EL (cell line): Measurements from ENCODE around the gene IGF2BP3.
"Not testable (repeated sequence)": the region's sequence is repeated elsewhere in the genome, so short reads cannot be mapped to it uniquely, and the experiment has no call there.

Source experiments
- DNase-seq: peaks from one replicate; pipeline ENCODE4 v3.0.0-alpha.2; 2016

IGF2BP3 gene

DNA sequence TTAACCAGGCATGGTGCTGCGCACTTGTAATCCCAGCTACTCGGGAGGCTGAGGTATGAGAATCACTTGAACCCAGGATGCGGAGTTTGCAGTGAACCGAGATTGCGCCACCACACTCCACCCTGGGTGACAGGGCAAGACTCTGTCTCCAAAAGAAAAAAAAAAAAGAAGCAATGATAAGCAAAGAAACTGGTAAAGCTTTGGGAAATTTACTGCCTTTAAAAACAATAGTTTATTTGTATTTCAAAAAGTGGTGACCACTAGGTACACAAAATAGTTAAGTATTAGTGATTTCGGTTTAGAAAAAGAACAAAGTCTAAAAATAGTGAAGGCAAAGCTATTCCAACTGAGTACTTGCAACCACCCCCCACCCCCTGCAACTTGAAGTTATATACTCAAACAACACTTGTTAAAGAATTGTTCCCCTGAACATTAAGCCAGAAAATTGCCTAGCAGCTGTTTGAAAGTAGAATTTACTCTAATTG lies 133.4 kb downstream of the IGF2BP3 start:
- DNase-seq = no peak

GRCh38 chr7:23336086-23336485 lies 134.2 kb downstream of the IGF2BP3 start:
- DNase-seq = no peak

DNA sequence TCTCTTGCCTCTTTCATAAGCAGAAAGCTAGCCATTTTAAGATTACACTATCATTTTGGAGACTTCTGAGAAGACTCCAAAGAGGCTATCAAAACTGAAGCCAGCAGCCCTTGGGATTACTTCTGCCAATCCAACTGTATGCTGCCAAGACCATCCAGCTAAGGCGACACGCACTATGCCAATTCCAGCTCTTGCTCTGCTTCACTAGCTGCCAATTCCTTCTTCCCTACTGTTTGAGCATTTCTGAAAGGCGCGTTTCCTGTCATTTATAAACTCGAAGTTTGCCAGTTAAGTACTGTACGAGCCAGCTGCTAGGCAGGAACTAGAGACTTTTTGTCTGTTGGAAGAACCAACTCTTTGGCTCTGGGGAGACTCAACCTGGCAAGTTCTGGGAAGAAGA lies 134.7 kb downstream of the IGF2BP3 start:
- DNase-seq = no peak

DNA sequence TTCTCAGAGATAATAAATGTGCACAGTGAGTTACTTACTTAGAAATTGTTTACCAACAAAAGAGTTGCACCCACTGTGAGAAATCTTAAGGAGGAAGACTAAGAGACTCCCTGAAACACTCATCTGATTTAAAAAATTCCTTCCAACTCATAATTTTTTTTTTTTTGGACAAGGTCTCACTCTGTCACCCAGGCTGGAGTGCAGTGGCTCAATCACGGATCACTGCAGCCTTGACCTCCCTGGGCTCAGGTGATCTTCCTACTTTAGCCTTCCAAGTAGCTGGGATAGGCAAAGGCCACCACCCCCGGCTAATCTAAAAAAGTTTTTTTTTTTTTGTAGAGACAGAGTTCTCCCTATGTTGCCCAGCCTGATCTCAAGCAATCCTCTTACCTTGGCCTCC lies 135.2 kb downstream of the IGF2BP3 start:
- DNase-seq = no peak

DNA sequence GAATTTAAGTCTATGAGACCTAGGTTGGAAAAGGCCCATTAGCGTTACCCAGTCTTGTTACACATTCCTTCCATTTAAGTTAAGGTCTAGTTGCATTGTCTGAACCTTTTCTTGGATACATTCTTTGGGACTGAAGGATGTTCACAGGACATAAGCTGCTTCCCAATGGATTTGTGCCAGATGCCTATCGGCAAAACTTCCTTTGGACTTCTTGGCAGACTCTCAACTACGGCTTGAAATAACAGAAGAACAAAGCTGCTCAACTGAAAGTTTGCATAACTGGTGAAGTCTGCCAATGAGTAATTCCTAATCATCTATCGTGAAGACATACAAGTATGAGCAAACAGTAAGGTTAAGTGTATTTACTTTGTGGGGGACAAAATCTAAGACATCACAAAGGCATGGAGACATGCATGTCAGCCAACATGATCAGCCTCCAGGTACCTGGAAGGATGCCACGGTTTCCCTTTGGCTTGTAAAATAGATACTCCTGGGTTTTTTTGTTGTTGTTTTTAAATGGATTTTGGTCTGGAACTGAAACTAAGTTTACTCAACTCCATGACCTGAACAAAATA lies 135.7 kb downstream of the IGF2BP3 start:
- DNase-seq = peak; percentile 99

DNA sequence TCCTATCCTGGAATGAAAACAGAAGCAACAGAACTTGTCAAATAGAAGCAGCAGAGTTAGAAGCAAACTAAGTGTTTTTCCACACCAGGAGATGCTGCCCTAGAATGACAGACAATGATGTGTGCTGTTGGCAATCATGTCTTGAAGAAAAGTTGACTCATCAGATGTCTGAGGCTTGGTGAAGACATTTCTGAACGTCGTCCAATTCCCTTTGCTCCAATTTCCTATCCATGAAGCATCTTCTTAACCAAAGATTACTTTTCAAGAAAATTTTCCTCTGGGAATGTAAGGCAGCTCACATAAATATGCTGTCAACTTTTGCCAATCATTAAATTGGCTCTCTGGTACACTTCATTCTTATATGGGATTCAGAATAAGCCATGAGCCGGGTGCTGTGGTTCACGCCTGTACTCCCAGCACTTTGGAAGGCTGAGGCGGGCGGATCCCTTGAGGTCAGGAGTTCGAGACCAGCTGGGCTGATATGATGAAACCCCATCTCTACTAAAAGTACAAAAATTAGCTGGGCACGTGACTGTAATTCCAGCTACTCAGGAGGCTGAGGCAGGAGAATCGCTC lies 136.5 kb downstream of the IGF2BP3 start:
- peak; percentile 93 for DNase-seq

- DNase-seq = peak; percentile 31
Observed at GRCh38 chr7:23332910-23333612, 137.2 kb downstream of the IGF2BP3 start.

- no peak for DNase-seq
Observed at GRCh38 chr7:23332193-23332592, 138.1 kb downstream of the IGF2BP3 start.

GRCh38 chr7:23331132-23331531 lies 139.2 kb downstream of the IGF2BP3 start:
- no peak for DNase-seq

DNA sequence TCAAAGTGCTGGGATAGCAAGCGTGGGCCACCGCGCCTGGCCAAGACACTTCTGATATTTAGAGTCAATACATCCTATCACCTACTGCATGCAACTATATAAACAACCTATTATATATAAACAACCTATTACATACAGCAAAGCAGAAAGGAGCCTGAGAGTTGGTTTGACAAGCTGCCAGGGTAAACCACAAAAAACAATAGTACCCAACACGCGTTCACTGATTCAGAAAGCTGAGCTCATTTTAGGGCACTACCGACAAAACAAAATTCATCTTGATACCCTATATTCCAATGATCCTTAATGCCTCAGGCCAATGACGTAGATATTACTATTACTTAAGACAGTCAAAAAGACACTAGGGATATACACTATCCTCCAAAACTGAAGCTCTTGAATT lies 154.9 kb downstream of the IGF2BP3 start:
- no peak for DNase-seq

DNA sequence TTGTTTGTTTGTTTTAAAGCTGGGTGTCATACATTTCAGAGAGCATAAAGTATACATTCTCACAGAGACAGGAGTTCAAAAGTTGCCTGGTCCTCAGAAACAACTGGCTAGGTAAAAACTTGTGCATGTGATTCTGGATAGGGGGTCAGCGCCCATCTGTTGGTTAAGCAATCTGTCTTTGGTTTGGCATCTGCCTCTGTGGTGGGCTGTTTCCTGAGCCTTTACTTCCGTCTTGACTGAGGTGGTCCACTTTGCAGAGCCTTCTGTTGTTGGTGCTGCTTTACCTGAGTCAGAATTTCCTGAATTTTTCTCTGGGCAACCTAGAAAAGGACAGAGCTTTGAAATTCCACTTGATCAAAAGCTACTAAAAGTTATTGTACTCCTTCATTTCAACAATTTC lies 158.2 kb downstream of the IGF2BP3 start:
- DNase-seq = not testable (repeated sequence)

GRCh38 chr7:23308754-23309153 lies 161.5 kb downstream of the IGF2BP3 start:
- DNase-seq = no peak

GRCh38 chr7:23306936-23307521 lies 163.3 kb downstream of the IGF2BP3 start:
- DNase-seq = no peak

DNA sequence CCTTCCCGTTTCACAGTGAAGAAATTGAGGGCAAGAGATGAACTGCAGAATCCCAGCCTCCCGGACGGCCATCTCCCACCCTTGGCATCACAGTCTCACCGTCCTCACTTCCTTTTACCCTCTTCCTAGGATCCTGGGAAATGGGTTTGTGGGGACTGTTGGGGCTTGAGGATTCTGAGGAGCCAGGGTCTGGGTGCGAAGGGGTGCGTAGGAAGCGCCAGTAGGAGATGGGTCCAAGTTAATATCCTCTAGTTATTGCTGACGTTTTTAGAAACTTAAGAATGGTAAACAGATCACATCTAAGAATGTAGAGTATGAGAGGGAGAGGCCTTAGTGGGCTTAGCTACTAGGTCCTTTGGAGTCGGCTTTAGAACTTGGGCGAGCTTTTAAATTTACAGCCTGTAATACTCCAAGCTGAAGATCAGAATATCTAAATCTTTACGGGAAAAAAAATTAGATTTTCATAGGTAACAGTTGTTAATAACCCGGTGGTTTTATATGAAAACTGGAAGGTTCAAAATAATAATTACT lies 170.5 kb downstream of the IGF2BP3 start:
- peak; percentile 23 for DNase-seq

DNA sequence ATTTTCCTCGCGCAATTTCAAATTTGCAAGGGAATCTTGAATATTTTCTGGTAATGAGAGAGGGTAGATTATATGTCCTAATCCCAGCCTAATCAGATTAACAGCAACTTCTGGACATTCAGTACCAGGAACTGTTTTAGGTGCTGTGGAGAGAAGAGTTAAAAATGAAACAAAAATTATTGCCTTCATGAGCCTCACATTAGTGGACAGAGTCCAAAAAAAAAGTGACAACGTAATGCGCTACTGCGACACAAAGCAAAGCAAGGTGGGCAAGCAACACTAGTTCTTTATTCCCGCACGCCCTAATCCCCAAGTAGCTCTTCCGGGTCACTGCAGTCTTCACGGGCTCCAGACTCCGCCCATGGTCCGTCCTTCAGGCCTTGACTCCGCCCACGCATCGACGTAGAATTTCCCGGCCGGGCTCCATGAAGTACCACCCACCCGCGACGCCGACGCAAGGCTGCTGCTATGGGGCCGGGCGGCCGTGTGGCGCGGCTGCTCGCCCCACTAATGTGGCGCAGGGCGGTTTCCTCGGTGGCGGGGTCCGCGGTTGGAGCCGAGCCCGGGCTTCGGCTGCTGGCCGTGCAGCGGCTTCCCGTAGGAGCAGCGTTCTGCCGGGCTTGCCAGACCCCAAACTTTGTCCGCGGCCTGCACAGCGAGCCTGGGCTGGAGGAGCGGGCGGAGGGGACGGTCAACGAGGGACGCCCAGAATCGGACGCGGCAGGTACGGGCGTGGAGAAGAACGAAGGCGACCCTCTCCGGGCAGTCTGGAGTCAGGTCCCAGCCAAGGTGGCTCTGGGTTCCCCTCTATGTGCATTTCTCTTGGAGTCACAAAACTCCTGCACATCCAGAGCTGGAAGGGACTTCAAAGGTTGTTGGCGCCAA lies 171.2 kb downstream of the IGF2BP3 start, which contains the start of gene MALSU1:
TSS of gene MALSU1 (plus strand) at position 455 of the 885 bp plus-strand sequence. CDS start at position 469, 14 bp downstream.
- DNase-seq = peak; percentile 98

GRCh38 chr7:23298141-23298881 lies 172.0 kb downstream of the IGF2BP3 start:
- peak; percentile 83 for DNase-seq

DNA sequence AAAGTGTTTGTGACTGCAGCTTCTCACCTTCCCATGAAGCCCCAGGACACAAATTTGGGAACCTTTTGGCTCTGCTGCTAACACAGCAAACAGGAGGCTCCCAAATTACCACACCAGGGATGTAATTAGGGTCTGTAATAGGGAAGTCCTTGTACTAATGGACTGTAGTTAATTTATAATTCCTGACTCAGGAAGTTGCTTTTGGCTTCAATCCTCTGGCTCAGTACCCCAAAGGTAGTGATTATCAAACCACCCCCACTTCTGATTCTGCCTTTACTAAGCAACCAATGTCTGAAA lies 174.9 kb downstream of the IGF2BP3 start:
- no peak for DNase-seq

DNA sequence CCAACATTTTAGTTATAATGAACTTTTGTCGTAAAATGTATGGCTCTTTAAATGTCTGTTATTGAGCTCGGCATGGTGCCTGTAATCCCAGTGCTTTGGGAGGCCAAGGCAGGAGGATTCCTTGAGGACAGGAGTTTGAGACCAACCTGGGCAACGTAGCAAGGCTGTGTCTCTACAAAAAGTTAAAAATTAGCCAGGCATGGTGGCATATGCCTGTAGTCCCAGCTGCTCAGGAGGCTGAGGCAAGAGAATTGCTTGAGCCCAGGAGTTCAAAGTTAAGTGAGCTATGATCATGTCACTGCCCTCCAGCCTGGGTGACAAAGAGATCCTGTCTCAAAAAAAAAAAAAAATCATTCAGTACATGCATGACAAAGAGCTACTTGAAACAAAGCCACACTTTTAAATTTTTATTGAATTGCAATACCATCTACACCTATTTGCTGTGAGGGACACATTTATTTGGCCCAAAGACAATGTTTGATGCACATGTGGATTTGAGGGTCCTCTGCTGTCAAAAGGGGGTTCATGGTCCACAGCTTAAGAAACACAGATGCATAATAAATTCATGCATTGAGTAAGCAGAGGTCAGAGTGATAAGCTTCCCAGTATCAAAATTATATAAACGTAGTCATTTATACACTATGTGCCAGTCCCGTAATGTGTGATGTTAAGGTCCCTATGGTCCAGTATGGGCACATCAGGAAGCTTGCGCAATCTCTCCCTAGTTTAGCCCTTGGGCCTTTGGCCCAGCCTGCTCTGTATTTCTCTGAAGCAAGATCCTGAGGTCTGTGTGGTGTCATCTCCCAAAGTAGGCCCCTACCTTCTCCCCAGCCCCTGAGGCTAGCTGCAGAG lies 175.5 kb downstream of the IGF2BP3 start:
- DNase-seq = peak; percentile 10

DNA sequence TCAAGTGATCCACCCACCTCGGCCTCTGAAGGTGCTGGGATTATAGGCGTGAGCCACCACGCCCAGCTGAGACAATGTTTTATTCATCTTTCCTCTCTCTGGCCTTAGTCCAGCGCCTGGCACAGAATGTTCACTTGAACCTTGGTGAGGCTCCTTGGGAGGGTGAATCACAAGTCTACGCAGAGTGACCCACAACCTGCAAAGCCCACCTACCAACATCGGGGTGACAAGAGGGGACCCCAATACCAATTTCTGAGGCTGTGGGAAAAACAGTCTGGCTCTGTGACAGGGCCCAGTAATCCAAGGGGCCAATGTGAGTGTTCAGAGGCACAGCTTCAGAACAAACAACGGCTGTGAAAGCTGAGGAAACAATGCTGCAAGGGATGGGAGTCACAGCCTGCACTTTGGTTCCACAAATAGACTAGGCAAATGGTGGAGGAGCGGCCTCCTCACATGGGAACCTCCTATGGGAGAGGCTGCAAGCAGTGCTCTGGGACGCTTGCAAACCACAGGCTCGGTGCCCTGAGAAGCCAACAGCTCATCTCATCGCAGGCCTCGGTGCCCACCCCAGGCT lies 176.7 kb downstream of the IGF2BP3 start:
- no peak for DNase-seq

GRCh38 chr7:23292623-23293022 lies 177.7 kb downstream of the IGF2BP3 start:
- no peak for DNase-seq
